Fibroblast of skin of left quadriceps (primary cell): Measurements from ENCODE around the gene WDR70.
"Not testable (repeated sequence)": the region's sequence is repeated elsewhere in the genome, so short reads cannot be mapped to it uniquely, and the experiment has no call there.

Experiments
- DNase-seq, 2 experiments: peaks; one replicate each; pipeline ENCODE4 v3.0.0-alpha.2; 2013; ENCODE audit warnings: low read depth in 2 of 2

WDR70 gene

GRCh38 chr5:37796435-37796834, 417.3 kb downstream of the WDR70 start:
- DNase-seq, result not testable (repeated sequence)

DNA sequence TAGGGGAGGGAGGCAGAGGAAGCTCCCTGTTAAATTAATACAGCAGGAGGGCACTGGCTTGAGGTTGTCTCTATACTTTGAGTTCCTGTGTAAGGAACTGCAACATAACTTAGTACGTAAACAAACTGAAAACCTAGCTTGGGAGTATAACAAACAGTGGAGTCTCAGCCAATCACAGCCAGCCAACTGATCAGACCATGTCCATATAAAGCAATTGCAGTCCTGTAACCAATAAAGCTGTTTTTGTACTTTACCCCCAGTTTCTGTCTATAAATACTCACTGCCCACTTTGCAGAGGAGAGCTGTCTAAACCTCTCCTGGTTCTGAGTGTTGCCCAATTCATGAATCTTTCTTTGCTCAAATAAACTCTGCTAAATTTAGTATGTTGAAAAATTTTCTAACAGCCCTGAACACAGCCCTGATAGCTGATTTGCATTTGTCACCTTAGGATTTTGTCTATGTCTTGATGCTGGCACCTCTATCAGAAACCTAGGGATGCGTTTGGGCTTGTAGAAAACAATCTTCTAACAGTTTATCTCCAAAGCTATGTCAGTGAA, 420.8 kb downstream of the WDR70 start:
- no peak for DNase-seq

DNA sequence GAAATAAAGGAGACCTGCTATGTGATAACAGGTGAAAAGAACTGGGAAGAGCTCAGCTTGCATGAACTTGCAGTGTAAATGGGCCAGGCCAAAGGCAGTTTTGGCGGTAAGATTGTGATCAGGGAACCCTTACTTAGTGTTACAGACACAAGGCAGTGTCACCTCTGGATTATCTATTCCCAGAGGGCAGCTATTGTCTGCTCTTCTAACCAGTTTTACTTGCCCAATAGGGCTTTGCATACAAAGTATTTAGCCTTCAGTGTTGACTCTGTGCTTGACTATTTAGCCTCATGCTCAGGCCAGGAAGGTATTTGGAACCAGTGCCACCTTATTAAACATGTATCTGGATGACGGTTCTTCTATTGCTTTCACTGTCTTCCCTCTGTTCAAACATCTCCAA, 422.4 kb downstream of the WDR70 start:
- no peak for DNase-seq
